K562 (cell line): ENCODE measurements around the gene BHLHE40. TPM values are rescaled to one million over a fixed set of nuclear protein-coding genes. Genes with fewer than 3 reads are reported as not detected.
A peak's percentile ranks its signal among the peaks of the same experiment; 100 is the strongest.

Experiments used
- ATF7 ChIP-seq: fragments of 450-650 bp; IDR thresholded peaks from 2 replicates; pipeline ENCODE4 v1.7.1; 2014; ENCODE audit warnings: mild to moderate bottlenecking, moderate library complexity
- BCL6 ChIP-seq: fragments of 250-450 bp; sonication (Bioruptor Pico); IDR thresholded peaks from 2 replicates; pipeline ENCODE4 v1.4.0; 2020
- BDP1 ChIP-seq: IDR thresholded peaks from 3 replicates; pipeline ENCODE4 v1.6.1; 2011; ENCODE audit not compliant: insufficient read length, insufficient read depth
- E2F3 ChIP-seq: fragments of 250-450 bp; sonication (Bioruptor Pico); IDR thresholded peaks from 2 replicates; pipeline ENCODE4 v1.4.0; 2020; ENCODE audit warnings: mild to moderate bottlenecking
- E2F4 ChIP-seq: sonication (generic); formaldehyde crosslinking; IDR thresholded peaks from 2 replicates; pipeline ENCODE4 v1.8.0; 2022; ENCODE audit warnings: mild to moderate bottlenecking, low read depth, missing genetic modification reagents
- FOXJ2 ChIP-seq: fragments of 200-800 bp; sonication (Bioruptor generic); IDR thresholded peaks from 2 replicates; pipeline ENCODE4 v1.6.1; 2016; ENCODE audit warnings: missing genetic modification characterization, missing compliant biosample characterization
- GABPB1 ChIP-seq: sonication (generic); formaldehyde crosslinking; IDR thresholded peaks from 2 replicates; pipeline ENCODE4 v1.8.0; 2022; ENCODE audit warnings: mild to moderate bottlenecking, missing genetic modification reagents
- HMG20B ChIP-seq: fragments of 250-450 bp; sonication (Bioruptor Pico); IDR thresholded peaks from 2 replicates; pipeline ENCODE4 v1.5.0; 2021; ENCODE audit warnings: mild to moderate bottlenecking
- HMGXB4 ChIP-seq: sonication (generic); formaldehyde crosslinking; IDR thresholded peaks from 2 replicates; pipeline ENCODE4 v1.8.1; 2023; ENCODE audit warnings: mild to moderate bottlenecking, missing genetic modification reagents
- KHSRP ChIP-seq: fragments of 450-650 bp; IDR thresholded peaks from 2 replicates; pipeline ENCODE4 v1.6.1; 2017
- MCM3 ChIP-seq: fragments of 450-650 bp; IDR thresholded peaks from 2 replicates; pipeline ENCODE4 v1.6.1; 2016
- MCM7 ChIP-seq, 2 experiments: fragments of 450-650 bp; IDR thresholded peaks; 2 replicates each; pipeline ENCODE4 v1.6.1; 2016 to 2018
- MYBL2 ChIP-seq, 2 experiments: fragments of 450-650 bp in 1 of 2; sonication (generic) in 1 of 2; formaldehyde crosslinking in 1 of 2; IDR thresholded peaks; 2 replicates each; pipeline versions ENCODE4 v1.6.1 to v1.8.1; 2017 to 2022; ENCODE audit warnings: borderline replicate concordance in 1 of 2, inconsistent platforms in 1 of 2, low read depth in 1 of 2, mild to moderate bottlenecking in 1 of 2, missing genetic modification reagents in 1 of 2, moderate library complexity in 1 of 2
- NONO ChIP-seq, 2 experiments: fragments of 200-400 bp in 1 of 2; fragments of 450-650 bp in 1 of 2; formaldehyde crosslinking in 1 of 2; IDR thresholded peaks; 2 replicates each; pipeline ENCODE4 v1.6.1; 2017; ENCODE audit warnings: low read depth in 2 of 2, mild to moderate bottlenecking in 2 of 2, moderate library complexity in 2 of 2, low read length in 1 of 2
- NR1H2 ChIP-seq: sonication (generic); formaldehyde crosslinking; IDR thresholded peaks from 2 replicates; pipeline ENCODE4 v1.4.0; 2020; ENCODE audit warnings: mild to moderate bottlenecking, missing genetic modification reagents
- PHB2 ChIP-seq: fragments of 450-650 bp; IDR thresholded peaks from 2 replicates; pipeline ENCODE4 v1.6.1; 2017; ENCODE audit warnings: low read depth
- TCF7L2 ChIP-seq: fragments of 150-350 bp; IDR thresholded peaks from 2 replicates; pipeline ENCODE4 v1.6.1; 2016; ENCODE audit warnings: low read depth, mild to moderate bottlenecking, low read length, moderate library complexity
- TCFL5 ChIP-seq: fragments of 250-450 bp; sonication (Bioruptor Pico); conservative IDR thresholded peaks from 2 replicates; pipeline ENCODE4 v1.6.1; 2021; ENCODE audit warnings: mild to moderate bottlenecking, moderate library complexity, matching md5 sums
- TFAM ChIP-seq: fragments of 250-450 bp; sonication (Bioruptor Pico); conservative IDR thresholded peaks from 2 replicates; pipeline ENCODE4 v1.5.0; 2021; ENCODE audit warnings: mild to moderate bottlenecking, moderate library complexity
- ZFX ChIP-seq: sonication (generic); formaldehyde crosslinking; IDR thresholded peaks from 2 replicates; pipeline ENCODE4 v1.8.0; 2022; ENCODE audit warnings: mild to moderate bottlenecking, missing genetic modification reagents, moderate library complexity
- ZNF23 ChIP-seq: fragments of 250-450 bp; sonication (Bioruptor Pico); IDR thresholded peaks from 2 replicates; pipeline ENCODE4 v1.4.0; 2020; ENCODE audit warnings: mild to moderate bottlenecking
- ZNF239 ChIP-seq: fragments of 250-450 bp; sonication (Bioruptor Pico); IDR thresholded peaks from 2 replicates; pipeline ENCODE4 v1.4.0; 2020; ENCODE audit warnings: mild to moderate bottlenecking
- ZNF644 ChIP-seq: fragments of 200-800 bp; sonication (Bioruptor generic); IDR thresholded peaks from 2 replicates; pipeline ENCODE4 v1.6.1; 2016; ENCODE audit warnings: low read depth, missing genetic modification characterization, missing compliant biosample characterization
- ZNF695 ChIP-seq: fragments of 450-650 bp; formaldehyde crosslinking; IDR thresholded peaks from 2 replicates; pipeline ENCODE4 v1.4.0; 2020; ENCODE audit warnings: mild to moderate bottlenecking, moderate library complexity
- polyA plus RNA-seq, 8 experiments: library from polyadenylated mRNA; depleted of rRNA in 4 of 8; stranded (reverse) in 5 of 8; unstranded in 3 of 8; fragments of >200 nt; fragmentation: Nextera tagmentation in 2 of 8; fragmentation: Illumina TruSeq in 1 of 8; extraction: Ambion mirVana in 2 of 8; extraction: Trizol in 1 of 8; gene quantifications; 2 replicates each; pipeline versions ENCODE4 v1.2.1 to v1.2.3, GENCODE V29; 2011 to 2014; ENCODE audit warnings: inconsistent platforms in 1 of 8, missing spikeins in 1 of 8
- total RNA-seq, 7 experiments: library from RNA; depleted of rRNA in 6 of 7; stranded (reverse); fragments of >200 nt in 6 of 7; fragmentation: Illumina TruSeq in 2 of 7; extraction: Trizol in 2 of 7; gene quantifications; 2 replicates each; pipeline versions ENCODE4 v1.2.1 to v1.2.3, GENCODE V29; 2011 to 2021; ENCODE audit warnings: low replicate concordance in 1 of 7
- TF ChIP-seq, protein P1 (sequence below): fragments of 450-650 bp; IDR thresholded peaks from 2 replicates; pipeline ENCODE4 v1.6.1; 2014; ENCODE audit warnings: low read depth, mild to moderate bottlenecking, moderate library complexity, borderline replicate concordance
- TF ChIP-seq, protein P2 (sequence below): fragments of 450-650 bp; formaldehyde crosslinking; IDR thresholded peaks from 2 replicates; pipeline ENCODE4 v1.4.0; 2022; ENCODE audit warnings: missing genetic modification characterization

Gene BHLHE40
- total and polyA plus RNA-seq, 9 of the 15 experiments (the other 6 are each of a cell fraction or from before 2014, with no cell fraction given) = 12.0 to 83.9 (median 31.4) TPM

- TF ChIP-seq HMGXB4 (CRISPR knock-in tag) (no peak), ZFX (CRISPR knock-in tag) (no peak), ZNF644 (tag) (no peak), MCM7 (IDR thresholded peaks at IDR 0.05) (no peak), ATF7 (no peak), ZNF695 (peak; percentile 51; the same call in 1 of the 2 replicates), BCL6 (CRISPR knock-in tag) (no peak; the same call in 1 of the 2 replicates), MCM3 (no peak), KHSRP (no peak), BDP1 (no peak), NR1H2 (CRISPR knock-in tag) (no peak), TFAM (no peak), ZNF23 (CRISPR knock-in tag) (no peak), E2F4 (CRISPR knock-in tag) (no peak), TCF7L2 (no peak), E2F3 (peak; percentile 64; the same call in 1 of the 2 replicates), HMG20B (CRISPR knock-in tag) (no peak), GABPB1 (CRISPR knock-in tag) (no peak), PHB2 (no peak), FOXJ2 (no peak), NONO (IDR thresholded peaks at IDR 0.05; ENCODE audit: low read depth in 2 of 2, low read length in 1 of 2) (no peak), MYBL2 (IDR thresholded peaks at IDR 0.05; ENCODE audit: low read depth) (no peak), MYBL2 (CRISPR knock-in tag; IDR thresholded peaks at IDR 0.05; ENCODE audit: borderline replicate concordance) (no peak), TCFL5 (peak; percentile 66; the same call in 1 of the 2 replicates), ZNF239 (CRISPR knock-in tag) (peak; percentile 30; the same call in 1 of the 2 replicates)
- TF ChIP-seq, protein P1, sequence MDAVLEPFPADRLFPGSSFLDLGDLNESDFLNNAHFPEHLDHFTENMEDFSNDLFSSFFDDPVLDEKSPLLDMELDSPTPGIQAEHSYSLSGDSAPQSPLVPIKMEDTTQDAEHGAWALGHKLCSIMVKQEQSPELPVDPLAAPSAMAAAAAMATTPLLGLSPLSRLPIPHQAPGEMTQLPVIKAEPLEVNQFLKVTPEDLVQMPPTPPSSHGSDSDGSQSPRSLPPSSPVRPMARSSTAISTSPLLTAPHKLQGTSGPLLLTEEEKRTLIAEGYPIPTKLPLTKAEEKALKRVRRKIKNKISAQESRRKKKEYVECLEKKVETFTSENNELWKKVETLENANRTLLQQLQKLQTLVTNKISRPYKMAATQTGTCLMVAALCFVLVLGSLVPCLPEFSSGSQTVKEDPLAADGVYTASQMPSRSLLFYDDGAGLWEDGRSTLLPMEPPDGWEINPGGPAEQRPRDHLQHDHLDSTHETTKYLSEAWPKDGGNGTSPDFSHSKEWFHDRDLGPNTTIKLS = peak; percentile 53; the same call in 1 of the 2 replicates
- TF ChIP-seq, protein P2, sequence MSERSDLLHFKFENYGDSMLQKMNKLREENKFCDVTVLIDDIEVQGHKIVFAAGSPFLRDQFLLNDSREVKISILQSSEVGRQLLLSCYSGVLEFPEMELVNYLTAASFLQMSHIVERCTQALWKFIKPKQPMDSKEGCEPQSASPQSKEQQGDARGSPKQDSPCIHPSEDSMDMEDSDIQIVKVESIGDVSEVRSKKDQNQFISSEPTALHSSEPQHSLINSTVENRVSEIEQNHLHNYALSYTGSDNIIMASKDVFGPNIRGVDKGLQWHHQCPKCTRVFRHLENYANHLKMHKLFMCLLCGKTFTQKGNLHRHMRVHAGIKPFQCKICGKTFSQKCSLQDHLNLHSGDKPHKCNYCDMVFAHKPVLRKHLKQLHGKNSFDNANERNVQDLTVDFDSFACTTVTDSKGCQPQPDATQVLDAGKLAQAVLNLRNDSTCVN = 0 out of 2 replicates have a peak, but pooled peaks have one; percentile 40
These were observed 17.6 kb downstream of the BHLHE40 start (continued) for GRCh38 chr3:4996771-4997291.
